HepG2 (cell line): Measurements from ENCODE around the gene SRXN1. TPM values are rescaled to one million over a fixed set of nuclear protein-coding genes. Genes with fewer than 3 reads are reported as not detected.
A peak's percentile ranks its signal among the peaks of the same experiment; 100 is the strongest.

ENCODE experiments used
- BRCA1 ChIP-seq: sonication (generic); formaldehyde crosslinking; IDR thresholded peaks from 2 replicates; pipeline ENCODE4 v1.4.0; 2020; ENCODE audit warnings: missing genetic modification reagents
- FOXM1 ChIP-seq: sonication (generic); formaldehyde crosslinking; IDR thresholded peaks from 2 replicates; pipeline ENCODE4 v1.5.0; 2020; ENCODE audit warnings: missing genetic modification reagents
- IKZF5 ChIP-seq: IDR thresholded peaks from 2 replicates; pipeline ENCODE4 v1.6.1; 2018; ENCODE audit warnings: missing genetic modification reagents, mild to moderate bottlenecking, missing compliant biosample characterization
- MXD4 ChIP-seq: IDR thresholded peaks from 2 replicates; pipeline ENCODE4 v1.6.1; 2016; ENCODE audit warnings: mild to moderate bottlenecking, missing biosample characterization, missing genetic modification reagents
- NCOA1 ChIP-seq: sonication (generic); formaldehyde crosslinking; IDR thresholded peaks from 2 replicates; pipeline ENCODE4 v1.9.0; 2021; ENCODE audit warnings: missing genetic modification reagents
- ONECUT2 ChIP-seq: sonication (generic); formaldehyde crosslinking; IDR thresholded peaks from 2 replicates; pipeline ENCODE4 v1.4.0; 2020; ENCODE audit warnings: missing genetic modification reagents
- RBM39 ChIP-seq: fragments of 200-400 bp; formaldehyde crosslinking; IDR thresholded peaks from one replicate; pipeline ENCODE4 v1.6.1; 2018; ENCODE audit warnings: antibody characterized with exemption, mild to moderate bottlenecking, low read depth, low read length; ENCODE audit not compliant: poor library complexity, severe bottlenecking
- RFX1 ChIP-seq: fragments of 450-650 bp; IDR thresholded peaks from 2 replicates; pipeline ENCODE4 v1.6.1; 2017
- SMAD1 ChIP-seq: sonication (generic); formaldehyde crosslinking; IDR thresholded peaks from 2 replicates; pipeline ENCODE4 v1.4.0; 2020; ENCODE audit warnings: missing genetic modification reagents, low read depth, mild to moderate bottlenecking, borderline replicate concordance
- SMARCC2 ChIP-seq: fragments of 450-650 bp; IDR thresholded peaks from 2 replicates; pipeline ENCODE4 v1.6.1; 2017; ENCODE audit warnings: antibody characterized with exemption, mild to moderate bottlenecking
- ZBTB8A ChIP-seq: sonication (generic); formaldehyde crosslinking; IDR thresholded peaks from 2 replicates; pipeline ENCODE4 v1.4.0; 2020; ENCODE audit warnings: mild to moderate bottlenecking, low read depth, missing genetic modification reagents, borderline replicate concordance
- ZKSCAN5 ChIP-seq: sonication (generic); formaldehyde crosslinking; IDR thresholded peaks from 2 replicates; pipeline ENCODE4 v1.5.1; 2020; ENCODE audit warnings: mild to moderate bottlenecking, missing genetic modification reagents
- ZNF3 ChIP-seq: IDR thresholded peaks from 2 replicates; pipeline ENCODE4 v1.7.0; 2017; ENCODE audit warnings: inconsistent platforms
- ZNF317 ChIP-seq: sonication (generic); formaldehyde crosslinking; IDR thresholded peaks from 2 replicates; pipeline ENCODE4 v1.5.0; 2020; ENCODE audit warnings: mild to moderate bottlenecking, missing genetic modification reagents
- ZNF430 ChIP-seq: sonication (generic); formaldehyde crosslinking; IDR thresholded peaks from 2 replicates; pipeline ENCODE4 v1.9.0; 2021; ENCODE audit warnings: mild to moderate bottlenecking, missing genetic modification reagents
- ZNF513 ChIP-seq: sonication (generic); formaldehyde crosslinking; conservative IDR thresholded peaks from 2 replicates; pipeline ENCODE4 v1.5.0; 2020; ENCODE audit warnings: missing genetic modification reagents
- ZNF562 ChIP-seq: sonication (generic); formaldehyde crosslinking; IDR thresholded peaks from 2 replicates; pipeline ENCODE4 v1.8.0; 2022; ENCODE audit warnings: missing genetic modification reagents, borderline replicate concordance
- ZNF747 ChIP-seq: sonication (generic); formaldehyde crosslinking; IDR thresholded peaks from 2 replicates; pipeline ENCODE4 v1.8.1; 2023; ENCODE audit warnings: missing genetic modification reagents, mild to moderate bottlenecking, borderline replicate concordance
- ZNF761 ChIP-seq: sonication (generic); formaldehyde crosslinking; conservative IDR thresholded peaks from 2 replicates; pipeline ENCODE4 v1.4.0; 2020; ENCODE audit warnings: mild to moderate bottlenecking, missing genetic modification reagents
- polyA plus RNA-seq, 8 experiments: library from polyadenylated mRNA; depleted of rRNA in 3 of 8; stranded (reverse) in 7 of 8; unstranded in 1 of 8; fragments of >200 nt; fragmentation: Illumina TruSeq in 4 of 8; extraction: Trizol in 4 of 8; gene quantifications; 2 replicates each; pipeline versions ENCODE4 v1.2.1 to v1.2.3, GENCODE V29; 2011 to 2016; ENCODE audit warnings: low read depth in 4 of 8, missing spikeins in 1 of 8, mixed read lengths in 1 of 8; ENCODE audit not compliant: insufficient read depth in 1 of 8
- total RNA-seq, 5 experiments: library from RNA; depleted of rRNA; stranded (reverse); fragments of >200 nt; fragmentation: Illumina TruSeq; extraction: Trizol; gene quantifications; 2 replicates each; pipeline ENCODE4 v1.2.3, GENCODE V29; 2016; ENCODE audit warnings: low read depth in 1 of 5
- TF ChIP-seq, protein P1 (sequence below): sonication (generic); formaldehyde crosslinking; IDR thresholded peaks from 2 replicates; pipeline ENCODE4 v1.4.0; 2020; ENCODE audit warnings: mild to moderate bottlenecking, missing genetic modification reagents

The SRXN1 gene
- total and polyA plus RNA-seq, 2 of the 13 experiments (the other 11 are each of a cell fraction or from before 2014, with no cell fraction given): 29.9 to 87.7 TPM

- TF ChIP-seq NCOA1 (CRISPR knock-in tag) (no peak), FOXM1 (CRISPR knock-in tag) (no peak), BRCA1 (CRISPR knock-in tag) (peak; percentile 79; the same call in 1 of the 2 replicates), ZNF761 (CRISPR knock-in tag) (no peak; the same call in 1 of the 2 replicates), MXD4 (no peak; the same call in 1 of the 2 replicates), IKZF5 (CRISPR knock-in tag) (peak; percentile 13; the same call in 1 of the 2 replicates), RFX1 (no peak; the same call in 1 of the 2 replicates), ZNF317 (CRISPR knock-in tag) (peak; percentile 84), SMARCC2 (no peak), ONECUT2 (CRISPR knock-in tag) (no peak), RBM39 (no peak), ZNF3 (CRISPR knock-in tag) (peak; percentile 9; the same call in 1 of the 2 replicates), ZNF562 (no peak), ZNF430 (CRISPR knock-in tag) (0 out of 2 replicates have a peak, but pooled peaks have one; percentile 41), SMAD1 (CRISPR knock-in tag) (no peak), ZNF513 (CRISPR knock-in tag) (no peak), ZKSCAN5 (CRISPR knock-in tag) (no peak), ZNF747 (CRISPR knock-in tag) (no peak), ZBTB8A (peak; percentile 79; the same call in 1 of the 2 replicates)
- TF ChIP-seq, protein P1, sequence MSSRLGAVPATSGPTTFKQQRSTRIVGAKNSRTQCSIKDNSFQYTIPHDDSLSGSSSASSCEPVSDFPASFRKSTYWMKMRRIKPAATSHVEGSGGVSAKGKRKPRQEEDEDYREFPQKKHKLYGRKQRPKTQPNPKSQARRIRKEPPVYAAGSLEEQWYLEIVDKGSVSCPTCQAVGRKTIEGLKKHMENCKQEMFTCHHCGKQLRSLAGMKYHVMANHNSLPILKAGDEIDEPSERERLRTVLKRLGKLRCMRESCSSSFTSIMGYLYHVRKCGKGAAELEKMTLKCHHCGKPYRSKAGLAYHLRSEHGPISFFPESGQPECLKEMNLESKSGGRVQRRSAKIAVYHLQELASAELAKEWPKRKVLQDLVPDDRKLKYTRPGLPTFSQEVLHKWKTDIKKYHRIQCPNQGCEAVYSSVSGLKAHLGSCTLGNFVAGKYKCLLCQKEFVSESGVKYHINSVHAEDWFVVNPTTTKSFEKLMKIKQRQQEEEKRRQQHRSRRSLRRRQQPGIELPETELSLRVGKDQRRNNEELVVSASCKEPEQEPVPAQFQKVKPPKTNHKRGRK (CRISPR knock-in tag): peak; percentile 72; the same call in 1 of the 2 replicates
Measured at GRCh38 chr20:653590-654416, 803 bp upstream of the SRXN1 start (continued).
